GM10266 (cell line): ENCODE data around the gene RPP25L.

Experiments
- DNase-seq: peaks from one replicate; pipeline ENCODE4 v3.0.0; 2012; ENCODE audit errors: extremely low spot score
- CTCF ChIP-seq: IDR thresholded peaks from 2 replicates; pipeline ENCODE4 v1.5.1; 2012; ENCODE audit warnings: mild to moderate bottlenecking, low read depth; ENCODE audit not compliant: control insufficient read depth, insufficient read depth; ENCODE audit errors: missing control alignments

Gene RPP25L

DNA sequence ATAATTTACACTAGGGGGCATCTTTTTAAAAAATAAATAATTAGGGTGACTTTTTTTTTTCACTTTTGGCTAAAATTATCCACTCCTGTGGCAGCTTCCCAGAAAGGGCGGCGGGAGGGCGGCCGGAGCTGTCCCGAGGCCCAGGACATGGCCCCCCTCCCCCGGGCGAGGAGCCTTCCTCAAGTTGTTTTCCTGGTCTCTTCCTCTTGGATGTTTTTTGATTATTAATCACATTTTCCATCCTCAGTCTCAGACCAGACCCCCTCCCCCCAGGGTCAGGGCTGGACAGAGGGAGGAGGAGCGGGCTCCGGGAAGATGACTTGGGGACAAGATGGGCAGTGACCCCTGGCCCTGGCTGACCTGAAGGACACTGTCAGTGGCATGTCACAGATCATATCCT lies 17.7 kb downstream of the RPP25L start:
- no peak for TF ChIP-seq CTCF

GRCh38 chr9:34592895-34593601 lies 18.8 kb downstream of the RPP25L start:
- TF ChIP-seq CTCF: no peak
- DNase-seq: no peak

More for the DNA sequence above, 17.7 kb downstream of the RPP25L start:
- DNase-seq: no peak

GRCh38 chr9:34591917-34592866 lies 19.7 kb downstream of the RPP25L start:
- no peak for DNase-seq
- no peak for TF ChIP-seq CTCF

DNA sequence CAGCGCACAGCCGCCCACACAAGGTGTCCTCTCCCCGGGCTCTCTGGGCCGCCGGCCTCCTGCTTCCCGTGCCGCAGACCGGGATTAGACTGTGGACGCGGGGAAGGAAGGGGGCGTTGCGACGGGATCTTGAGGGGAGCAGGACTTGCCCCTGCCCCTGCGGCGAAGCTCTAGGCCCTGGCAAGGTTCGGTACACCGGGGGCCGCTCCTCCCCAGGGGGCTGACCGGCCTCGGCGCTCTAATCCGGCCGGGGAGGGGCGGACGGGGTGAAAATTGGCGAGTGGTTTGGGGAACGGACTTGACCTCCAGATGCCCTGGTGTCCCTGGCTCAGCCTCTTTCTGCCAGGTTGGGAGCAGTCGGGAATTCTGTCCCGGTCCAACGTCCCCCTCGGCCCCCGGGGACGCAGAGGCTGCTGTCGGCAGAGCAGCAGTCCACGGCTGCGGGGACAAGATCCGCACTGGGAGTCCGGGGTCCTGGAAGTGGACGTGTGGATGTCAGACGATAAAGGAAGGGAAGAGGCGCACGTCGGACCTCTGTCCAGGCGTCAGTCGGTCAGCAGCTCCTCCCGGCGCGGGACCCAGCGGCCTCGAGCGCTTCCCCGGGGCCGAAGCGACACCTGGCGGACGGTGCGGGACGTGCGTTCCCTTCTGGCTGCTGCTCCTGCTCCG lies 20.5 kb downstream of the RPP25L start:
- peak; percentile 94 for TF ChIP-seq CTCF
- peak; percentile 93 for DNase-seq

GRCh38 chr9:34590381-34591247 lies 21.3 kb downstream of the RPP25L start:
- TF ChIP-seq CTCF: no peak
- no peak for DNase-seq

DNA sequence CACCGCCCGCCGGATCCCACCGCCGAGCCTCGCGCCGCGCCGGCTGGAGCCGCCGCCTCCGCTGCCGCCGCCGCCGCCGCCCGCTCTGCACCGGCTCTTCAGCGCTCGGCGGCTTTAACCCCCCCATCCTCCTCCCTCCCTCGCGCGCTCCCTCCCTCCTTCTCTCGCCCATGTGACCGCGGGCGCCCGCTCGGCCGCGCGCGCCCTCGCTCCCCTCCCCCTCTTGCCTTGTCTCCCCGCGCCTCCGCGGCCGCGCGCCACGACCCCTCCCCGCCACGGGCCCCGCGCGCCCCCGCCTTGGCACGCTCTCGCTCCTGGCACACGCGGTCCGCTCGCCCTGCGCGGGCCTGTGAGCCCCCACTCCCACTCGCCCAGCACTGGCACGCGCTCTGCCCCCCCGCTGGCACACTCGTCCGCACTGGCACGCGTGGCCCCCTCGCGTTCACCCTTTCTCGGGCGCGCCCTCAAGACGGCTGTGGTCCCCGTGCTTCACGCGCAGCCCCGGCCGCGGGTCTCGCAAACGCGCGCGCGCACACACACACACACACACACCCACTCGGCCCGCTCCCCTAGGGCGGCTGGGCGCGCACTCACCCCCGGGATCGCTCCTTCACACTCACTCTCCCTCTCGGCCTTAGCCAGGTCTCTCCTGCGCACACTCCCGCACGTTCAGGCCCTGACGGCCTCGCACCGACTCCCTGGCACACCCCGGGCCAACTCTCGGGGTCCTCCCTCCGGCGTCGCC lies 22.1 kb downstream of the RPP25L start, which contains the start of gene CNTFR:
Gene CNTFR, minus strand, starts transcription at position 89 of the 745 bp plus-strand sequence. CDS start 20,743 bp downstream, outside the sequence.
- TF ChIP-seq CTCF: no peak
- no peak for DNase-seq
